ENCODE data around the gene RPL10.
A peak's percentile ranks its signal among the peaks of the same experiment; 100 is the strongest.
"Not testable (repeated sequence)": the region's sequence is repeated elsewhere in the genome, so short reads cannot be mapped to it uniquely, and the experiment has no call there.

Gene RPL10

GRCh38 chrX:154378799-154379568 lies 19.2 kb upstream of the RPL10 start, which contains the start of gene EMD:
EMD (plus strand) TSS chrX:154379295; CDS start chrX:154379485, 190 bp downstream.
- peak; percentile 94 to 98 for DNase-seq

- no peak for DNase-seq
Measured at GRCh38 chrX:154379569-154379951, 18.6 kb upstream of the RPL10 start.

DNA sequence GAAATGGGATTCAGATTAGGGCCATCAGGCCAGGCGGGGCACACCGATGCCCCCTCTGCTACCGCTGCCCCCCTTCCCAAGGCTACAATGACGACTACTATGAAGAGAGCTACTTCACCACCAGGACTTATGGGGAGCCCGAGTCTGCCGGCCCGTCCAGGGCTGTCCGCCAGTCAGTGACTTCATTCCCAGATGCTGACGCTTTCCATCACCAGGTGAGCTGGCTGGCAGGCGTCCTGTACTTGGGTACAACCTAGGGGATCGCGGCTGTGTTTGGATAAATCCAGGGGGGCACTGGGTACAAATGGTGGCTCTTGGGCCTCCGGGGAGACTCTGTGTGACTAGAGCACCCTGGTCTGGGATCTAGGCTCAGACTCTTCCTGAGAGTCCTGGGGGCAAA lies 18.0 kb upstream of the RPL10 start:
- DNase-seq, result no peak

- DNase-seq, result no peak
Measured at GRCh38 chrX:154380787-154381186, 17.4 kb upstream of the RPL10 start.

DNA sequence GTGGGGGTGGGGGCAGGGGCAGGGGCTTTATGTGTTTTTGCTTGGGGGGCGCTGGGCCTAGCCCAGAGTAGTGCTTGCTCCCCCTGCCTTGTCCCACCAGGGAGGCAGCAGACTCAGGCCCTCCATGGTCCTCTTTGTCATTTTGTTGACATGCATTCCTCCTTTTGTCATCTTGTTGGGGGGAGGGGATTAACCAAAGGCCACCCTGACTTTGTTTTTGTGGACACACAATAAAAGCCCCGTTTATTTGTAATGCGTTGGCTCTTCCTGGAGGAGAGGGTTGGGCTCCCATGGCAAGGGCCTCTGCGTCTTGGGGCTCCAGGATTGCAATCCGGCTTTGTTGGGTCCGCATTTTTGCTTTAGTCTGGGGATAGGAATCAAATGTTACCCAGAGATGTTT lies 16.9 kb upstream of the RPL10 start:
- DNase-seq, result no peak

GRCh38 chrX:154382483-154383069 lies 15.6 kb upstream of the RPL10 start:
- no peak for DNase-seq

GRCh38 chrX:154383359-154384283 lies 14.6 kb upstream of the RPL10 start:
- DNase-seq, result no peak

- no peak for DNase-seq
Measured at GRCh38 chrX:154384284-154384892, 13.8 kb upstream of the RPL10 start.

GRCh38 chrX:154388094-154388493 lies 10.1 kb upstream of the RPL10 start:
- DNase-seq, result not testable (repeated sequence)

DNA sequence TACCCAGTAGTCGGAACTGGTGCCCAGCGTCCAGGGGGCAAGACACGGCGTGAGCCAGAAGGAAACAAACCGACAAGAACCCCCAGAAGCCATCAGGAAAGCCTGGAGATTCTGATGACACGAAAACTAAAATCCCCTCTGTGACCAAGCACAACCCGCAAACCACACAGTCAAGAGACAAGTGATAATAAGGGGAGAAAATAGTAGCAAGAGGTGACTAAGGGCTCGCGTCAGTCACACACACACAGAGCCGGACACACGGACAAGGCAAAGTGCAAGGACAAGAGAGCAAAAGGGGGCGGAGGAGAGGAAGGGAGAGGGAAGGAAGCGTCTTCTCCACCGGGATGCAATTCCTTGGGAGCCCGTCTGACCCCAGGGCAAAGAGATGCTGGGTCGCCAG lies 9.5 kb upstream of the RPL10 start:
- DNase-seq, result not testable (repeated sequence)

DNA sequence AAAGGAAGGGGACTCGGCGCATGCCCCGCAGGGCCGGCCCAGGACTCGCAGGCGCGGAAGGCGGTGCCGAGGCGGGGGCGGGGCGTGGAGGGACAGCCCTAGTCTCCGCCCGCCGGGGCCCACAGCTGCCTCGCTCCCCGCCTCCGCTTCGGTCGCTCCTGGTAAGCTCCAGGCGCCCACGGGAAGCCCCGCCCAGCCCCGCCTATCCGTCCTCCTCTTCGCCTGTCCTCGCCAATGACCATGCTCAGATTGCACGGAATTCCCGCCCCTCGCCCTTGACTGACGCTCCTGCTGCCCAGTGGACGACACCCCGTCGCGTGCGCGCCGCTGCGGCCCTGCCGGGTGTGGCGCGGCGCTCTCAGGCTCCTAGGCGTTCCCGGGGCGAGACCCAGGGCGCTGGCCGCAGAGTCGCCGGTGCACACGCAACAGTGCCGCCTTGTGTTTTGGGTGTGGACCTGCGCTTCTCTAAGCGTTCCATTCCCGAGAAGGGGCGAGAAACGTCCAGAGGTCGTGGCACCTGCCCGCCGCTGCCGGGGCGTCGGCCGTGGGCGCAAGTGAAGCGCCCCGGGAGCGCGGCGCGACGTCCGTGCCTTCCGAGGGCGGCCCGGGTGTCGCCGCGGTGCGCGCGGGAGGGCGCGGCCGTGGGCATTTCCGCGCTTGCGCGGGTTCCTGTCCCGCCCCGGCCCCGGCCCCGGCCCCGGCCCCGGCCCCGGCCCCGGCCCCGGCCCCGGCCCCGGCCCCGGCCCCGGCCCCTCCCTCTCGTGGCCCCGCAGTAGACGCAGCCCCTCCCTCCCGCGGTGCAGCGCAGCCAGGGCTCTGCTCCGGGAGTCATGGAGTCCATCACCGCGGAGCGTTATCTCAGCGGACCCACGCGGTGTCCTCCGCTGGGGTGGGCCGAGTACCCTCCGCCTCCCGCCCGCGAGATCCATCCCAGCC lies 8.1 kb upstream of the RPL10 start:
- DNase-seq, result not testable (repeated sequence)

- not testable (repeated sequence) for DNase-seq
Measured at GRCh38 chrX:154396363-154396762, 1.8 kb upstream of the RPL10 start.

DNA sequence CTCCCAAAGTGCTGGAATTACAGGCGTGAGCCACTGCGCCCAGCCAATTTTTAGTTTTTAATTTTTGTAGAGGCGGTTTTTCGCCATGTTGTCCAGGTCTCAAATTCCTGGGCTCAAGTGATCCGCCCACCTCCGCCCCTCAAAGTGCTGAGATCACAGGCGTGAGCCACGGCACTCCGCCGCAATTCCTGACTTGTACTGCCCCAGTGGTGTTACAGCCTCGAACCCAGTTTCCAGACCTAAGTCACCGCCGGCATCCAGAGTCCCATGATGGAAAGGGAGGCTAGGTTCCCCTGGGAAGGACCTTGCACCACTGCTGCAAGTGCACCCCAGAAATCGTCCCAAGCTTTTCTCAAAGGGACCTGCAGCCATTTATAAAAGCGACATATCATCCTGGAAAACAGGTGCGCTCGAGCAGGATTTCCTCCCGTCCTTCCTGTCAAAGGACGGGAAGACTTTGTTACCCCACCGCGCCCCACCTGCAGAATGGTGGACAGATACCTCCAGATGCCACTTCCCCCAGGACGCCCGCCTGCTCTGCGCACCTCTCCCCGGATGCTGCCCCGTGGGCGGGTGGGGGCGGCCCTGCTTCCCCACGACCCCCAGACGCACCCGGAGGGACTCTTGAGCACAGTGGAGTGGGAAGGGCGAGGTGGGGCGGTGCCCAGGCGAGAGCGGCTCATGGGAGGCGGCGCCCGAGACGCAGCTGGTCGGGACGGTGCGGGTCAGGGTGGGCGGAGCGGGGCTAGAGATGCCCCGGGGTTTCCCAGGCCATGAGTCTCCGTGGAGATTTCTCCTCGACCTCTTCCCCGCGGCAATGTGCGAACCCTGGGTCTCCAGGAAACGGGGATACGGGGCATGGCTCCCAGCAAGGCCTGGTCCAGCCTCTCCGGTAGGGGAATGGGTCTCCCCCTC lies 947 bp upstream of the RPL10 start:
- peak; percentile 50 for DNase-seq

DNA sequence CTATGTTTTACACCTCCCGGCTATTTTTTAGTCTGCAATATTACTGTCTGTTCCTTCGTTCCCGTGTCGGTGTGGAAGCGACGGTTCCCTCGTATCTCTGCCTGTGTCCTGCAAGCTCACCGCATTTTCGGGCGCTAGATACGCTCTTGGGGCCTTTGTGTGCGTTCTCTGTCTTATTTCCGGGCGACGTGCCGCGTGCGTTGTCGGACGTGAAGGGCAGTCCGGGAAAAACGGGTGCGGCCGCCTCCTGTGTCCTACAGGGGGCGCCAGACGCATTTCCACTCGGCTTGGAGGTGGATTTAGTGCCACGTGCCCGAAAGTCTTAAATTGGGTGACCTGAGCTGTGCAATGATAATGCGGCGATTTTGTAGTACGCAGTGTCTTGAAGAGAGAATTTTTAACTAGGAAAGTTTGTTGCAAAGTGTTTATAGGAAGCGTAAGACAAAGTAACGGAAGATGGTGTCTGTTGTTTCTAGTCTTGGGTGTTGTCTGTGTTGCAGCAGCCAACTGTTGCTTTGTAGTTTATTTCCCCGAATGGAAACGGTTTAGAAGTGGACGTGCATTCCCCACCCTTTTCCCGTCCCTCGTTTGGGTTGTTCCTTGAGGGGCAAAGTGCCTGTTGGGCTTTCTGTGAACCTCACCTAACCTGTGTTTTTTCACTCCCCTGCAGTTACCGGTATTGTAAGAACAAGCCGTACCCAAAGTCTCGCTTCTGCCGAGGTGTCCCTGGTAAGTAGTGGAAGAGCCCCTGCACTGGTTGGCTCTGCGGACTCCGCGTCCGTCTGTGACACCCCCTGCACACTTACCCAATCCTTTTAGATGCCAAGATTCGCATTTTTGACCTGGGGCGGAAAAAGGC lies 720 bp downstream of the RPL10 start:
- peak; percentile 43 to 48 for DNase-seq

DNA sequence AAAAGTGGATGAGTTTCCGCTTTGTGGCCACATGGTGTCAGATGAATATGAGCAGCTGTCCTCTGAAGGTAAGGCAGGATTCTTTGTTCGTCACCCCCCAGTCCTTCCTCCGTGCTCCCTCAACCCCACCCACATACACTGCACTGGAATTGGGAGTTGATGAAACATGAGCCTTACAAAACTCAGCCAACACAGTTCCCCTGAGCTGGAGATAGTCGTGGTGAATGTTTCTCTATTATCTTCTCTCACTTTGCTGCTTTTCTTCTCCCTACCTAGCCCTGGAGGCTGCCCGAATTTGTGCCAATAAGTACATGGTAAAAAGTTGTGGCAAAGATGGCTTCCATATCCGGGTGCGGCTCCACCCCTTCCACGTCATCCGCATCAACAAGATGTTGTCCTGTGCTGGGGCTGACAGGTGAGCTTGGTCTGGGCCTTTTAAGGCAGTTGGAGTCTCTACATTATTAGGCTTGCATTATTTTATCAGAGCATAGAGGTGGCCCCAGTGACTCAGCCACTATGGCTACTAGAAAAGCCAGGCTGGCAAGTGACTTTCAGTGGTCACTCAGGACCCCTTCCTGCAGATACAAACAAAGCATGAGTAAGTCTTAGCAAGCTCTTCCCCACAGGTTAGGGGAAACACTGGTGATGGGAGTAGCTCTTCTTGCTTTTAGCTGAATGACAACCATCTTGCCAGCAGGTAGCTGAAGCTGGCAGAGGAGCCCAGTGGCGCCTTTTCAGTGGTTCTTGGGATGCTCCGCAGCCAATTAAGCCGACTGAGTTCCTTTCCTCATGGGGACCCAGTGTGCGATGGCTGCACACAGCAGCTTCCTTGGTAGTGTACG lies 1.6 kb downstream of the RPL10 start:
- DNase-seq, result no peak

DNA sequence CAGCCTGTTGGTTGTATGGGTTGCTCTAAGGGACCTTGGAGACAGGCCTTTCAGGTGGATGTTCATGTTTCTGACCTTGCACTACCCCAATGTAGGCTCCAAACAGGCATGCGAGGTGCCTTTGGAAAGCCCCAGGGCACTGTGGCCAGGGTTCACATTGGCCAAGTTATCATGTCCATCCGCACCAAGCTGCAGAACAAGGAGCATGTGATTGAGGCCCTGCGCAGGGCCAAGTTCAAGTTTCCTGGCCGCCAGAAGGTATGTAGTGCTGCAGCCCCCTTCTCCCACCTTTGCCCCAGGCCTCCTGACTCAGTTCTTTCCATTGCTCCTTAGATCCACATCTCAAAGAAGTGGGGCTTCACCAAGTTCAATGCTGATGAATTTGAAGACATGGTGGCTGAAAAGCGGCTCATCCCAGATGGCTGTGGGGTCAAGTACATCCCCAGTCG lies 2.2 kb downstream of the RPL10 start:
- DNase-seq, result not testable (repeated sequence)

- DNase-seq, result no peak
Measured at GRCh38 chrX:154401045-154401799, 3.0 kb downstream of the RPL10 start.
